ENCODE results near the gene LENG8.
"Not testable (repeated sequence)": the region's sequence is repeated elsewhere in the genome, so short reads cannot be mapped to it uniquely, and the experiment has no call there.

- not testable (repeated sequence) for TF ChIP-seq CTCF (IDR thresholded peaks at IDR 0.05; ENCODE audit: insufficient read depth, low read length); POLR2AphosphoS5 (IDR thresholded peaks at IDR 0.05; ENCODE audit: low read depth)
- TF ChIP-seq, protein P1, sequence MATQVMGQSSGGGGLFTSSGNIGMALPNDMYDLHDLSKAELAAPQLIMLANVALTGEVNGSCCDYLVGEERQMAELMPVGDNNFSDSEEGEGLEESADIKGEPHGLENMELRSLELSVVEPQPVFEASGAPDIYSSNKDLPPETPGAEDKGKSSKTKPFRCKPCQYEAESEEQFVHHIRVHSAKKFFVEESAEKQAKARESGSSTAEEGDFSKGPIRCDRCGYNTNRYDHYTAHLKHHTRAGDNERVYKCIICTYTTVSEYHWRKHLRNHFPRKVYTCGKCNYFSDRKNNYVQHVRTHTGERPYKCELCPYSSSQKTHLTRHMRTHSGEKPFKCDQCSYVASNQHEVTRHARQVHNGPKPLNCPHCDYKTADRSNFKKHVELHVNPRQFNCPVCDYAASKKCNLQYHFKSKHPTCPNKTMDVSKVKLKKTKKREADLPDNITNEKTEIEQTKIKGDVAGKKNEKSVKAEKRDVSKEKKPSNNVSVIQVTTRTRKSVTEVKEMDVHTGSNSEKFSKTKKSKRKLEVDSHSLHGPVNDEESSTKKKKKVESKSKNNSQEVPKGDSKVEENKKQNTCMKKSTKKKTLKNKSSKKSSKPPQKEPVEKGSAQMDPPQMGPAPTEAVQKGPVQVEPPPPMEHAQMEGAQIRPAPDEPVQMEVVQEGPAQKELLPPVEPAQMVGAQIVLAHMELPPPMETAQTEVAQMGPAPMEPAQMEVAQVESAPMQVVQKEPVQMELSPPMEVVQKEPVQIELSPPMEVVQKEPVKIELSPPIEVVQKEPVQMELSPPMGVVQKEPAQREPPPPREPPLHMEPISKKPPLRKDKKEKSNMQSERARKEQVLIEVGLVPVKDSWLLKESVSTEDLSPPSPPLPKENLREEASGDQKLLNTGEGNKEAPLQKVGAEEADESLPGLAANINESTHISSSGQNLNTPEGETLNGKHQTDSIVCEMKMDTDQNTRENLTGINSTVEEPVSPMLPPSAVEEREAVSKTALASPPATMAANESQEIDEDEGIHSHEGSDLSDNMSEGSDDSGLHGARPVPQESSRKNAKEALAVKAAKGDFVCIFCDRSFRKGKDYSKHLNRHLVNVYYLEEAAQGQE (IDR thresholded peaks at IDR 0.05; ENCODE audit: insufficient replicate concordance, low read depth), result not testable (repeated sequence)
These were observed 60.4 kb downstream of the LENG8 start for GRCh38 chr19:54509200-54509940.

Measured in HL-60 (cell line).